GM10266 (cell line): ENCODE measurements around the gene XBP1.
"Not testable (repeated sequence)": the region's sequence is repeated elsewhere in the genome, so short reads cannot be mapped to it uniquely, and the experiment has no call there.

Experiments used
- DNase-seq: peaks from one replicate; pipeline ENCODE4 v3.0.0; 2012; ENCODE audit errors: extremely low spot score
- TF ChIP-seq, protein P1 (sequence below): IDR thresholded peaks from 2 replicates; pipeline ENCODE4 v1.5.1; 2012; ENCODE audit warnings: mild to moderate bottlenecking, low read depth; ENCODE audit not compliant: control insufficient read depth, insufficient read depth; ENCODE audit errors: missing control alignments

The XBP1 gene

DNA sequence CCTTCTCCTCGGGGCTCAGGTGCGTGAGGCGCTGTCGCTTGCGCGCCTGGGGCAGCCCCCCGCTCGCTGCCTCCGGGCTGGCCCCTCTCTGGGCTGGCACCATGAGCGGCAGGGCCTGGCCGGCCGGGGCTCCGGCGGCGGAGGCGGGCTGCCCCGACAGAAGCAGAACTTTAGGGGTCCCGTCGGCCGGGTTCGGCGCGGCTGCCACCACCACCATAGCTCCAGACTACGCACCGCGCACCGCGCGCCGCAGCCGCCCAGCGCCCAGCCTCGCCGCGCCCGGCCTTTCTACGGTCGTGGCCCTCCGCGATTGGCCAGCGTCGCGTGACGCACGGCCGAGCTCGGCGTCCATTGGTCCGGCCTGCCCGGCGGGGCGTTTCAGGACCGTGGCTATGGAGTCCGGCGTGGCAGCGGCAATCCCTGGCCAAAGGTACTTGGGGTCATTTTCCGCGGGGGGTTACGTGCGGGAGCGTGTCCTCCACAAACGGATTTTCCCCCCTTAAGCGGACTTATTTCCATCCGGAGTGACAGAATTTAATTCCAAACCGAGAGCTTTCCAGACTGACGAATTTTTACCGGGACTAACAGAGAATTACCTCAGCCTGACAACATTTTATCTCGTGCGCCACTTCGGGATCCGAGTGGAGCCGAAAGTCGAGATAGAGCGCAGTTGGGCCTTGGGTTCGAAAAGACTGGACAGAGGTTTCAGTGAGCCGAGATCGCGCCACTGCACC lies at the start of gene XBP1:
TSS of gene XBP1 (minus strand) at position 262 of the 734 bp plus-strand sequence.
- TF ChIP-seq, protein P1, sequence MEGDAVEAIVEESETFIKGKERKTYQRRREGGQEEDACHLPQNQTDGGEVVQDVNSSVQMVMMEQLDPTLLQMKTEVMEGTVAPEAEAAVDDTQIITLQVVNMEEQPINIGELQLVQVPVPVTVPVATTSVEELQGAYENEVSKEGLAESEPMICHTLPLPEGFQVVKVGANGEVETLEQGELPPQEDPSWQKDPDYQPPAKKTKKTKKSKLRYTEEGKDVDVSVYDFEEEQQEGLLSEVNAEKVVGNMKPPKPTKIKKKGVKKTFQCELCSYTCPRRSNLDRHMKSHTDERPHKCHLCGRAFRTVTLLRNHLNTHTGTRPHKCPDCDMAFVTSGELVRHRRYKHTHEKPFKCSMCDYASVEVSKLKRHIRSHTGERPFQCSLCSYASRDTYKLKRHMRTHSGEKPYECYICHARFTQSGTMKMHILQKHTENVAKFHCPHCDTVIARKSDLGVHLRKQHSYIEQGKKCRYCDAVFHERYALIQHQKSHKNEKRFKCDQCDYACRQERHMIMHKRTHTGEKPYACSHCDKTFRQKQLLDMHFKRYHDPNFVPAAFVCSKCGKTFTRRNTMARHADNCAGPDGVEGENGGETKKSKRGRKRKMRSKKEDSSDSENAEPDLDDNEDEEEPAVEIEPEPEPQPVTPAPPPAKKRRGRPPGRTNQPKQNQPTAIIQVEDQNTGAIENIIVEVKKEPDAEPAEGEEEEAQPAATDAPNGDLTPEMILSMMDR, result no peak
- DNase-seq, result peak; percentile 96

DNA sequence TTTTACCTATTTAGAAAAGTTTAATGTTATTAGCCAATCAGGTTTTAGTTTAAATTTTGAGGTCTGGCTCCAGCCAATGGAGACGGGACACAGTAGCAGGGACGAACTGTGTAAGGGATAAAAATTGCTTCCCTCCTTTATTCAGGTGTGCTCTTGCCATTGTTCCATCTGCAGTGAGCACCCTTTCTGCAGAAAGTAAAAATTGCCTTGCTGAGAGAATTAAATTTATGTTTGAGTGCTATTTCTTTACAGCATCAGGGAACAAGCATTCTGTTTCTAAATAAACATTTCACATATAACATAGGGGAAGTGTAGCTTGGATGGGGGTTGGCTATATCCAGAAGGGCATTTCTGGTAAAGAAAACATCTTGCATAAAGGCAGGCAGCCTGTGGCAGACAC lies 46.6 kb upstream of the XBP1 start:
- DNase-seq, result no peak
- TF ChIP-seq, protein P1, result no peak

GRCh38 chr22:28844277-28844676 lies 43.9 kb upstream of the XBP1 start:
- not testable (repeated sequence) for DNase-seq

GRCh38 chr22:28843633-28844032 lies 43.3 kb upstream of the XBP1 start:
- TF ChIP-seq, protein P1, result no peak

DNA sequence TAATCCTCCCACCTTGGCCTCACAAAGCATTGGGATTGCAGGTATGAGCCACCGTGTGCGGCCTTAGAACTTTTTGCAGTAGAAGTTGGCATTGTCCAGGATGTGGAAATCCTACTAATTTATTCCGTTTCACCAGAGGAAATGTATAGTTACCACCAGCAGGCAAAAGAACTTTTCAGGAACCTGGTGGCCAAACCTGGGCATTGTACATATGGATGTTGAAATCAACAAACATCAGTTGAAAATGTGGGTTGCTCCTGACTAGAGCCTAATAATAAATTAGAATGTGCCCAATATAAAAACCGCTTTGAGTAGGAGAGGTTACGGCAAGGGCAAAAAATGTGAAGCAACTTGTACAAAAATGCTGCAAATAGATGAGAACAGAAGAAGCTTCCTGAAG lies 40.7 kb upstream of the XBP1 start:
- no peak for DNase-seq
- TF ChIP-seq, protein P1, result no peak

More at GRCh38 chr22:28843633-28844032, 43.3 kb upstream of the XBP1 start:
- DNase-seq, result no peak

- DNase-seq, result no peak
- TF ChIP-seq, protein P1, result no peak
Observed at GRCh38 chr22:28838971-28839370, 38.6 kb upstream of the XBP1 start.

DNA sequence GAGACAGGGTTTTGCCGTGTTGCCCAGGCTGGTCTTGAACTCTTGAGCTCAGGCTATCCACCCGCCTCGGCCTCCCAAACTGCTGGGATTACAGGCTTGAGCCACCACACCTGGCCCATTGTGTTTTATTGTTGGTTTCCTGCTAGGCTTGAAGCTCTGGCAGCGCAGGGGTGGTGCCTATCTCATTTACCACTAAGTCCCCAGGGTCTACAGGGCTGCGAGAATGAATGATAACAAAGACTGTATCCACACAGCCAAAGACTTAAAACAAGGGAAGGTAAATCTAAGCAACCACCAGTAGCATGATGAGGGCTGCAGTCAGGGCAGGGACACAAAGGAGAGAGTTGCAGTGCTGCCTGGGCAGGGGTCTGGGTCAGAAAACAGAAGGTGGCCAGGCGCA lies 37.3 kb upstream of the XBP1 start:
- no peak for DNase-seq
- TF ChIP-seq, protein P1, result no peak
